HepG2 (cell line): ENCODE measurements around the gene ATRIP.

Experiments
- ZNF589 ChIP-seq: sonication (generic); formaldehyde crosslinking; conservative IDR thresholded peaks from 2 replicates; pipeline ENCODE4 v1.8.0; 2022; ENCODE audit warnings: mild to moderate bottlenecking, moderate library complexity, missing genetic modification reagents
- TF ChIP-seq, protein P1 (sequence below): sonication (generic); formaldehyde crosslinking; IDR thresholded peaks from 2 replicates; pipeline ENCODE4 v1.5.0; 2020; ENCODE audit warnings: mild to moderate bottlenecking, missing genetic modification reagents, moderate library complexity

GRCh38 chr3:48440590-48440958 lies 6.0 kb upstream of the ATRIP start:
- TF ChIP-seq ZNF589 (CRISPR knock-in tag) = no peak
- TF ChIP-seq, protein P1, sequence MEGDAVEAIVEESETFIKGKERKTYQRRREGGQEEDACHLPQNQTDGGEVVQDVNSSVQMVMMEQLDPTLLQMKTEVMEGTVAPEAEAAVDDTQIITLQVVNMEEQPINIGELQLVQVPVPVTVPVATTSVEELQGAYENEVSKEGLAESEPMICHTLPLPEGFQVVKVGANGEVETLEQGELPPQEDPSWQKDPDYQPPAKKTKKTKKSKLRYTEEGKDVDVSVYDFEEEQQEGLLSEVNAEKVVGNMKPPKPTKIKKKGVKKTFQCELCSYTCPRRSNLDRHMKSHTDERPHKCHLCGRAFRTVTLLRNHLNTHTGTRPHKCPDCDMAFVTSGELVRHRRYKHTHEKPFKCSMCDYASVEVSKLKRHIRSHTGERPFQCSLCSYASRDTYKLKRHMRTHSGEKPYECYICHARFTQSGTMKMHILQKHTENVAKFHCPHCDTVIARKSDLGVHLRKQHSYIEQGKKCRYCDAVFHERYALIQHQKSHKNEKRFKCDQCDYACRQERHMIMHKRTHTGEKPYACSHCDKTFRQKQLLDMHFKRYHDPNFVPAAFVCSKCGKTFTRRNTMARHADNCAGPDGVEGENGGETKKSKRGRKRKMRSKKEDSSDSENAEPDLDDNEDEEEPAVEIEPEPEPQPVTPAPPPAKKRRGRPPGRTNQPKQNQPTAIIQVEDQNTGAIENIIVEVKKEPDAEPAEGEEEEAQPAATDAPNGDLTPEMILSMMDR (CRISPR knock-in tag) = no peak
